GM13977 (cell line): ENCODE measurements around the gene CRB2.

Experiments used
- DNase-seq: peaks from one replicate; pipeline ENCODE4 v3.0.0; 2012; ENCODE audit warnings: low spot score
- in situ Hi-C: fragments of 300-500 bp; cut with MboI; formaldehyde crosslinking; loops from one replicate; pipeline ENCODE4 v1.12.0; 2022; ENCODE audit warnings: low sequenced_read_pairs, low pct_unique_long_range_greater_than_20kb, mixed read lengths, inconsistent platforms; ENCODE audit not compliant: unreplicated experiment
- TF ChIP-seq, protein P1 (sequence below): IDR thresholded peaks from 2 replicates; pipeline ENCODE4 v1.5.1; 2012; ENCODE audit warnings: mild to moderate bottlenecking, control low read depth; ENCODE audit not compliant: insufficient read depth; ENCODE audit errors: extremely low read depth, missing control alignments

CRB2 gene

DNA sequence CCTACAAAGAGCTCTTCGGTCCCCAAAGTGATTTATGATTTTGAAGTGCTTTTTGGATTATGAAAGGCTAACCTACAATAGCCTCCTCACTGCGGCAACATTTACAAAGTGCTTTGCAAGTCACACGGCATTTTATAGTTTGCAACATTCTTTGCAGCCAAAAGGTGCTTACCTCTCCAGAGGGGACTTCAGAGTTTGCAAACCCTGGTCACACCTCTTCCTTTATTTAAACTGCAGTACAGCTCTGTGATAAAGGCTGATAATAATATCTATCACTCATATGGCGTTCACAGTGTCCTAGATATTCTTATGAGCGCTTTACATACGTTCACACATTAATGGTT lies 20.0 kb upstream of the CRB2 start:
- TF ChIP-seq, protein P1, sequence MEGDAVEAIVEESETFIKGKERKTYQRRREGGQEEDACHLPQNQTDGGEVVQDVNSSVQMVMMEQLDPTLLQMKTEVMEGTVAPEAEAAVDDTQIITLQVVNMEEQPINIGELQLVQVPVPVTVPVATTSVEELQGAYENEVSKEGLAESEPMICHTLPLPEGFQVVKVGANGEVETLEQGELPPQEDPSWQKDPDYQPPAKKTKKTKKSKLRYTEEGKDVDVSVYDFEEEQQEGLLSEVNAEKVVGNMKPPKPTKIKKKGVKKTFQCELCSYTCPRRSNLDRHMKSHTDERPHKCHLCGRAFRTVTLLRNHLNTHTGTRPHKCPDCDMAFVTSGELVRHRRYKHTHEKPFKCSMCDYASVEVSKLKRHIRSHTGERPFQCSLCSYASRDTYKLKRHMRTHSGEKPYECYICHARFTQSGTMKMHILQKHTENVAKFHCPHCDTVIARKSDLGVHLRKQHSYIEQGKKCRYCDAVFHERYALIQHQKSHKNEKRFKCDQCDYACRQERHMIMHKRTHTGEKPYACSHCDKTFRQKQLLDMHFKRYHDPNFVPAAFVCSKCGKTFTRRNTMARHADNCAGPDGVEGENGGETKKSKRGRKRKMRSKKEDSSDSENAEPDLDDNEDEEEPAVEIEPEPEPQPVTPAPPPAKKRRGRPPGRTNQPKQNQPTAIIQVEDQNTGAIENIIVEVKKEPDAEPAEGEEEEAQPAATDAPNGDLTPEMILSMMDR: no peak
- DNase-seq: no peak
- in situ Hi-C loops: no loop called here

DNA sequence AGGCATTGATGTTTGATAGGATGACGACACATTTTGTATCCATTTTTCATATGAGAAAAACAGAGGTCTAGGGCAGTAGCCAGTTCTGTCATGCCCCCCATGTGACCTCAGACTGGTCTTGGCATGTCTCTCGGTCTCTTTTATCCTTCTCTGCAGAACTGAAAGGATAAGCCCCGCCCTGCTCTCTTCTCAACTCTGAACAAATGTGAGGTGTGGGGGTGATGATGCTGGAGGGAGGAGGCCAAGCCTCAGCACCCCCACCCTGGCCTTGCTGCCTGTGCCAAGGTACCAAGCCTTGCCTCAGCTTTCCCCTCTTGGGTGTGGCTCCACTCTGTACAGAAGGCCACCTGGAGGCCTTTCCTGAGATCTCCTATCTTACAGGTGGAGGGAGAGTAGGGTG lies 19.5 kb upstream of the CRB2 start:
- TF ChIP-seq, protein P1: no peak
- DNase-seq: no peak
- in situ Hi-C loops: no loop called here

DNA sequence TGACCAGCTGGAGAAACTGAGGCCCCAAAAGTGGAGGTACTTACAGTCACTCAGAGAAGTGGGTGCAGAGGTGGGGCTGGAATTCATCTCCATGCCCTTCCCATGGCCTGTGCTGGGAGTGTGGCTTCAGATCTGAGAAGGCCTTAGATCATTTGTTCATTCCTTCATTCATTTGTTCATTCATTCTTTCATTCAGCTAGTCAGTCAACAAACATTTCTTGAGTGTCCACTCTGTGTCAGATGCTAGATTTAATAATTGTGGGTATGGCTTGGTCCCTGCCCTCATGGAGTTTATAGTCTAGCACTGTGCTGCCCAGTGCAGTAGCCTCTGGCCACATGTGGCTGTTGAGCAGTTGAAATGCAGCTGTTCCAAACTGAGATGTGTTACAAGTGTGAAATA lies 19.0 kb upstream of the CRB2 start:
- TF ChIP-seq, protein P1: no peak
- in situ Hi-C loops: no loop called here
- no peak for DNase-seq

DNA sequence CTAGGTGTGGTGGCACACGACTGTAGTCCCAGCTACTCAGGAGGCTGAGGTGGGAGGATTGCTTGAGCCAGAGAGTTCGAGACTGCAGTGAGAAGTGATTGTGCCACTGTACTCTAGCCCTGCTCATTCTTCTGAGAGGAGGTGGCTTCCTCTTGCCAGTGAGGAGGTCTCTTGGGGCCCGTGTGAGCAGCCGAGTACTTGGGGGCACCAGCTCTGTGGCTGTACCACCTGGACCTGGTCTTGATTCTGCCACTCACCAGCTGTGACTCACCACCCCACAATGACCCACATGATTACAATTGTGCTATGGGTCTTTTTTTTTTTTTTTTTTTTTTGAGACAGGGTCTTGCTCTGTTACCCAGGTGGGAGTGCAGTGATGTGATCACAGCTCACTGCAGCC lies 18.0 kb upstream of the CRB2 start:
- in situ Hi-C loops: no loop called here
- TF ChIP-seq, protein P1: no peak
- DNase-seq: no peak

DNA sequence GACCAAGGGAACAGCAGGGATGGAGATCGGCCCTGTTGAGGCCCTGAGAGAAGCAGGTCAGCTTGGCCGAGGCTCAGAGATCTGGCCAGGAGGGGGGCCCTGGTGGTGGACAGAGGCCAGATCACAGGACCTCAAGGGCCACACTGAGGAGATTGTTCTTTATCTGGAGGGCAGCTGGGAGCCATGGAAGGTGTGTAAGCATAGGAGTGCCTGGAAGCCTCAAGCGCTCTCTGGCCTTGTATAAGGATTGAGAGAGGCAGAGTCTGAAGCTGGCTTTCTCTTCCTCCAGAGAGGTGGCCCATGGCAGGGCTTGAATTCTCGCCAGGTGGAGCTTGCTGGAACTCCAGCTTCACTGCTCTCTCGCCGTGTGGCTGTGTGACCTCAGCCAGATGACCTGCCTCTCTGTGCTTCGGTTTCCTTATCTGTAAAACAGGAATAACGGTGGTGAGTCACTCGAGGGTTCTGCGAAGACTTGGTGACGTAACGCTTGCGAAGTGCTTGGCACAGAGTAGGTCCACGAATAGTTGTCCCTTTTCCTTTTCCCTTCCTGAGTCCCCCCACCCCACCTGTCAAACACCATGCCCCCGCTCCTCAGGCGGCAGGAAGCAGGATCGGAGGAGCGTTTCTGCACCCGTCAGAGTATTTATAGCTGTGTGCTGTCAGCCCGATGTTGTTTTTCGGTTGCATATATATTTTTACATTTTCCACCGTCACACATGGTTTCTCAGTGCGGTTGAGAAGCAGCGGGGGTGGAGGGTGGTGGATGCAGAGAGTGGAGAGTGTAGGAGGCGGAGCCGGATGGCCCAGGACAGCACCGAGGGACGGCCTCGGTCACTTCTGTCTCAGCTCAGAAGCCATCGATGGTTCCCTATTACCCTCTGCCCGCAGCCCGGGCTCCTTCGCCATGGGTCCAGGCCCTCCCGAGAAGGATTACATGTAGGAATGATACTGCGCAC lies 17.0 kb upstream of the CRB2 start:
- TF ChIP-seq, protein P1: no peak
- in situ Hi-C loops: no loop called here
- DNase-seq: peak; percentile 62

DNA sequence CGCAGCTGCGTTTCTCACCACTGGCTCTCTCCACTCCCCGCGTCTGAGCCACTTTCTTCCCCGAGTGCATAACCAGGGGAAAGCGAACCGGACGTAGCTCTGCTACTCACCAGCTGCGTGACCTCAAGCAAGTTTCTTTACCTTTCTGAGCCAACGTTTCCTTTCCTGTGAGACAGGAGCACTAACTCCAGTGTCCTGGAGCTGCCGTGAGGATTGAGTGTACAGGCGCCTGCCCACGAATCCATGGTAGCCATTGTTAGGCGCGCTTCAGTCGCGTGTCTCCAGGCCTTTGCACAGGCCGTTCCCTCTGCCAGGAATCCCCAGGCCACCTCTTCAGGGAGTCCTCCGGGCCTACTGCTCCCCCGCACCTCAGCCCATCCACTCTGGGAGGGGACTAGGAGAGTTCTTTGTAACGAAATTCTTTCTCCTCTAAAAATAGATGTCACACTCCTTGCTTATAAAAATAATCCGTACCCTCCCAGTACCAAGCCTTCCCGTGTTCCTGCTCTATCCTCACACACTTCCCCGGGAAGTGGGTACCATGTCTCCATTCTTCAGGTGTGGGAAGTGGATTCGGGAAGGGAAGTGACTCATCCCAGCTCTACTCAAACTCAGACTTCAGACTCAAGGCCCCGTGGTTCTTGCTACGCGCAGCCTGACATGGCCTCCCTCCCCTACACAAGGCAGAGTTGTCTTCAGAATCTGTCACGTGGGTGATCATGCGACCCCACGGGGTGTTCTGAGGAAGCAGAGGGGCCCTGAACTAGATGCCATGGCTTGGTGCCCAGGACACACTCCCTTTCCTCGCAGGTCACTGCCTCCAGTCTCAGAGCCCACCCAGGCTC lies 16.1 kb upstream of the CRB2 start:
- DNase-seq: peak; percentile 32
- in situ Hi-C loops: loop anchor here (10.0 kb wide), 1 partner anchor 105 kb away; no protein-coding TSS in a partner anchor
- TF ChIP-seq, protein P1: no peak
